Activated T-helper 2 cell treated with anti-CD3 and anti-CD28 coated beads, Interferon-gamma antibody, Interleukin-2, Interleukin-4, amounts not matched to agents 10 μg/mL and 5 μg/mL and 100 μg/mL, durations not matched to agents 14 hours and 24 hours and 36 hours (primary cell): ENCODE results near the gene SNX8. TPM values are rescaled to one million over a fixed set of nuclear protein-coding genes. Genes with fewer than 3 reads are reported as not detected.

Experiments
- DNase-seq: peaks from one replicate; pipeline ENCODE4 v3.0.0; 2021; ENCODE audit warnings: low spot score
- H3K27ac Mint-ChIP-seq: one replicate; pipeline ENCODE4 v1.8.0; 2021; ENCODE audit warnings: mixed read lengths
- H3K27me3 Mint-ChIP-seq: one replicate; pipeline ENCODE4 v1.8.0; 2021; ENCODE audit warnings: low read depth, mixed read lengths
- H3K36me3 Mint-ChIP-seq: one replicate; pipeline ENCODE4 v1.8.0; 2021; ENCODE audit warnings: low read depth, mixed read lengths
- H3K4me1 Mint-ChIP-seq: one replicate; pipeline ENCODE4 v1.8.0; 2021; ENCODE audit warnings: low read depth, mixed read lengths
- H3K4me3 Mint-ChIP-seq: one replicate; pipeline ENCODE4 v1.8.0; 2021; ENCODE audit warnings: low read depth, mild to moderate bottlenecking, moderate library complexity, mixed read lengths
- H3K9me3 Mint-ChIP-seq: one replicate; pipeline ENCODE4 v1.8.0; 2021; ENCODE audit warnings: mixed read lengths
- intact Hi-C: fragments of 100-400 bp; cut with micrococcal nuclease; formaldehyde crosslinking; loops from one replicate; pipeline ENCODE4 v1.15.1; 2023
- total RNA-seq: library from RNA; stranded (reverse); gene quantifications from 2 replicates; pipeline ENCODE4 v1.2.3, GENCODE V29; 2022

Gene SNX8
- total RNA-seq, 1 donor from 2014 or later: 38.7 TPM

DNA sequence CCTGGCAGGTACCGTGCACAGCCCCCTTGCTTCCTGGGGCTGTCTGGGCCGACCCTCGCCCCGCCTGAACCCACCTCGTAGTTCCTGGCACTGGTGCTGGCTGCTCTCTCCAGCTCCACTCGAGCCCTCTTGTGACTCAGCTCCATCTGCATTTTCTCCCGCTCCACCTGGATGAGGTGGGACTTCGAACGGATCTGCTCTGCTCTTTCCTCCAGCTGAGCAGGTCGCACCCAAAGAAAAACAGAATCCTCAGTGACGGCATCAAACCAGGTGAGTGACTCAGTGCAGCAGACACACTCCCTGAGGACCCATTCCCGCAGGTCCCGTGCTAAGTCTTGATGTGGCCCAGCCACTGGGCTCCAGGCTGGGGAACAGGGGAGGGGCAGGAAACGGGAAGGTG is 88.9 kb downstream of the SNX8 start:
- DNase-seq: no peak
- Mint-ChIP-seq H3K27ac (no peak overlapping the region), H3K36me3 (peaks cover 49% of the 10 kb centered on the region), H3K4me3 (no peak overlapping the region), H3K9me3 (no peaks in the 10 kb centered on the region), H3K4me1 (peaks cover 4% of the 10 kb centered on the region), H3K27me3 (no peaks in the 10 kb centered on the region)
- intact Hi-C loops: no loop called here

GRCh38 chr7:2224934-2225333 is 89.3 kb downstream of the SNX8 start:
- Mint-ChIP-seq H3K9me3 (no peaks in the 10 kb centered on the region), H3K4me3 (no peak overlapping the region), H3K4me1 (peaks cover 4% of the 10 kb centered on the region), H3K36me3 (peaks cover 46% of the 10 kb centered on the region), H3K27me3 (no peaks in the 10 kb centered on the region), H3K27ac (no peak overlapping the region)
- DNase-seq: no peak
- intact Hi-C loops: no loop called here

DNA sequence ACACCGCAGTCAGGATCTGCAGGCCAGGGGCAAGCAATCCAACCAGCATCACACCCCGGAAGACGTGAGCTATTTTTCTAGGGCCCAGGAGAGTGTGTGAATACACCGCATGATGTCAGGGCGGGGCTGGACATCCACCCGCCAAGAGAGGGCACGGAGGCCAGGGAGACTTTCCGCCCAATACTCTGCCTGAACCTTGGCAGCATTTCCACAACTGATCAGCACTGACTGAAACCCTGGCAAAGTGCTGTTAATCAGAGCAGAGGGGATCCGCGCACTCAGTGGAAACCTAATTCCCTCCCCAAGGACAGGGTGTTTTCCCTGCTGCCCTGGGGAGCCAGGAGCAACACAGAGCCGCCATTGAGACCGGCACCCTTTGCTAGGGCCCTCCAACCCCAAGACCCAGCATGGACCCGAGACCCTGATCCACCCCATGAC is 89.7 kb downstream of the SNX8 start:
- DNase-seq: no peak
- H3K4me3 Mint-ChIP-seq: no peak overlapping the region
- H3K4me1 Mint-ChIP-seq: peaks cover under 1% of the 10 kb centered on the region
- no peak overlapping the region for H3K27ac Mint-ChIP-seq
- H3K9me3 Mint-ChIP-seq: no peaks in the 10 kb centered on the region
- intact Hi-C loops: no loop called here
- H3K36me3 Mint-ChIP-seq: peaks cover 43% of the 10 kb centered on the region
- H3K27me3 Mint-ChIP-seq: no peaks in the 10 kb centered on the region

- Mint-ChIP-seq H3K27me3 (no peaks in the 10 kb centered on the region), H3K27ac (no peak overlapping the region), H3K9me3 (no peaks in the 10 kb centered on the region), H3K4me1 (no peaks in the 10 kb centered on the region), H3K36me3 (peaks cover 47% of the 10 kb centered on the region), H3K4me3 (no peak overlapping the region)
- intact Hi-C loops: no loop called here
- no peak for DNase-seq
Measured at GRCh38 chr7:2223321-2223720, 90.9 kb downstream of the SNX8 start.

- Mint-ChIP-seq H3K36me3 (peaks cover 48% of the 10 kb centered on the region), H3K4me1 (no peaks in the 10 kb centered on the region), H3K4me3 (no peak overlapping the region), H3K27ac (no peak overlapping the region), H3K27me3 (no peaks in the 10 kb centered on the region), H3K9me3 (no peaks in the 10 kb centered on the region)
- intact Hi-C loops: no loop called here
- DNase-seq: no peak
Measured at GRCh38 chr7:2222516-2222915, 91.7 kb downstream of the SNX8 start.

DNA sequence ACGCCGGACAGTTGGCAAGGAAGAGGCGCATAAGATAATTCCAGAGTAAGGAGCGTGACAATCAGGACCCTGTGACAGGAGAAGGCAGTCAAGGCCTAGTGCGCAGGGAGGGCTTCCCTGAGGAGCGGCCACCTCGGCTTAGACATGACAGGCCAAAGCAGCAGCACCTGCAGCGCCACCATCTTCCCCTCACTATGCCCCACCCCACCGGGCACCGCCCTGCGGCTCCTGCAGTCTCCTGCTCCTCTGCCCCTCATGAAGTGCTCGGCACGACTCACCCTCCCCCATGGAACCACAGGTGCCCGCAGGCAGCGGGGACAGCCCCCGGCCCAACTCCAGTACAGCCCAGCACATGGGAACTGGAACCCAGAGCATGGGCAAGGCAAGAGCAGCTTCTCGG is 93.3 kb downstream of the SNX8 start:
- Mint-ChIP-seq H3K27me3 (no peaks in the 10 kb centered on the region), H3K9me3 (no peaks in the 10 kb centered on the region), H3K36me3 (peaks cover 47% of the 10 kb centered on the region), H3K4me1 (no peaks in the 10 kb centered on the region), H3K27ac (no peak overlapping the region), H3K4me3 (no peak overlapping the region)
- intact Hi-C loops: no loop called here
- no peak for DNase-seq

- intact Hi-C loops: no loop called here
- Mint-ChIP-seq H3K9me3 (no peaks in the 10 kb centered on the region), H3K36me3 (peaks cover 47% of the 10 kb centered on the region), H3K4me1 (peaks cover under 1% of the 10 kb centered on the region), H3K4me3 (no peak overlapping the region), H3K27ac (no peak overlapping the region), H3K27me3 (no peaks in the 10 kb centered on the region)
- DNase-seq: no peak
Measured at GRCh38 chr7:2220506-2220905, 93.7 kb downstream of the SNX8 start.

- peaks cover 2% of the 10 kb centered on the region for H3K4me1 Mint-ChIP-seq
- H3K36me3 Mint-ChIP-seq: peaks cover 47% of the 10 kb centered on the region
- H3K27ac Mint-ChIP-seq: no peak overlapping the region
- no peaks in the 10 kb centered on the region for H3K9me3 Mint-ChIP-seq
- intact Hi-C loops: no loop called here
- DNase-seq: no peak
- H3K27me3 Mint-ChIP-seq: no peaks in the 10 kb centered on the region
- H3K4me3 Mint-ChIP-seq: no peak overlapping the region
Measured at GRCh38 chr7:2220030-2220429, 94.2 kb downstream of the SNX8 start.

- Mint-ChIP-seq H3K4me3 (no peak overlapping the region), H3K27ac (no peak overlapping the region), H3K27me3 (no peaks in the 10 kb centered on the region), H3K4me1 (peaks cover 3% of the 10 kb centered on the region), H3K9me3 (no peaks in the 10 kb centered on the region), H3K36me3 (peaks cover 47% of the 10 kb centered on the region)
- no peak for DNase-seq
- intact Hi-C loops: no loop called here
Measured at GRCh38 chr7:2219606-2220005, 94.6 kb downstream of the SNX8 start.

DNA sequence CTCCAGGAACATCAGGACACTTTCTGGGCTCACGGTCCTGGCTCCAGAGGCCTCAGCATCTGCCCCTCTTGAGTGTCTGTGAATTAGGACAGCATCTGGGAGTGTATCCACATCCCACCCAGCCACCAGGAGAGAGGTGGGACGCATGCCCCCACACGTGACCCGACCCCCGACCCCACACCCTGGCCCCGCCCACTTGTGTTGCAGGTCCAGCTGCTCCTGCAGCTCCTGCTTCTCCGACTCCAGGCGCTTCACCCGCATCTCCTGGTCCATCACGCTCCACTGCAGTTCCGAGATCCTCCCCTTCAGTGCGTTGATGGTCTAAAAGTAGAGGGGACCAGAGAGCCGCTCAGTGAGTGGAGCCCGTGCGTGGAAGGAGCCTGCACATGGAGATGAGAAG is 95.1 kb downstream of the SNX8 start:
- DNase-seq: no peak
- intact Hi-C loops: no loop called here

GRCh38 chr7:2218444-2218785 is 95.8 kb downstream of the SNX8 start:
- Mint-ChIP-seq H3K36me3 (peaks cover 47% of the 10 kb centered on the region), H3K27me3 (no peaks in the 10 kb centered on the region), H3K4me3 (no peak overlapping the region), H3K27ac (no peak overlapping the region), H3K4me1 (peaks cover 3% of the 10 kb centered on the region), H3K9me3 (no peaks in the 10 kb centered on the region)
- DNase-seq: no peak
- intact Hi-C loops: no loop called here

More for the DNA sequence above, 95.1 kb downstream of the SNX8 start:
- Mint-ChIP-seq H3K9me3 (no peaks in the 10 kb centered on the region), H3K27ac (no peak overlapping the region), H3K36me3 (peaks cover 43% of the 10 kb centered on the region), H3K27me3 (no peaks in the 10 kb centered on the region), H3K4me3 (no peak overlapping the region), H3K4me1 (peaks cover 3% of the 10 kb centered on the region)

DNA sequence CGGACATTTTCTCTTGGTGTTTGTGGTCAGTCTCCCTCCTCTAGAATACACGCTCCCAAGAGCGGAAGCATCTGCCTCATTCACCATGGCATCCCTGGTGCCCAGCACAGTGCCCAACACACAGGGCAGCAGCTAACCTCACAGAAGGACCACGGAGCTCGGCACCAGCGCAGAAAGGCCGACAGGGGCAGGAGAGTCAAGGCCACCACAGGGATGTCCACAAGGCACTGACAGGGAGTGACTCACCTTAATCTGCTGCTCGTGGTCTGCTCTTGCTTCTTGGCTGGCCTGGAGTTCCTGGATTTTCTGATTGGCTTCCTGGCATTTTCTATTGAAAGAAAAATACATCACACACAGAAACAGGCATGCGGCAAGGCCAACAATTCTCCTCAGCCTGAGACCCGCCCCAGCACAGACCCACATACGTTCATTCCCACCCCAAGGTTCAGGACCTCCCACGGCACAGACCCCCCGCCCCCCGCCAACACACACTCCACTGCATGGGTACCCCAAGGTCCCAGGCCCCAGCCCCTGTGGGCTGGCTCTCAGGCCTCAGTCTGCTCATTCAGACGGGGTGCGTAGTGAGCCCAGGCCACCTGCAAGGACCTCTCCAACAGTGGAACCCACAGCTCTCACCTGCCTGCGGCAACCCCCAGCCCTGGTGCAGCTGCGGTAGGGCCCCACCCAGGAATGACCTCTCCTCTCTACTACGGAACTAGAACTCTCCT is 96.4 kb downstream of the SNX8 start:
- Mint-ChIP-seq H3K4me1 (peaks cover 3% of the 10 kb centered on the region), H3K36me3 (peaks cover 53% of the 10 kb centered on the region), H3K9me3 (no peaks in the 10 kb centered on the region), H3K27me3 (no peaks in the 10 kb centered on the region), H3K27ac (no peak overlapping the region), H3K4me3 (no peak overlapping the region)
- DNase-seq: no peak
- intact Hi-C loops: no loop called here

DNA sequence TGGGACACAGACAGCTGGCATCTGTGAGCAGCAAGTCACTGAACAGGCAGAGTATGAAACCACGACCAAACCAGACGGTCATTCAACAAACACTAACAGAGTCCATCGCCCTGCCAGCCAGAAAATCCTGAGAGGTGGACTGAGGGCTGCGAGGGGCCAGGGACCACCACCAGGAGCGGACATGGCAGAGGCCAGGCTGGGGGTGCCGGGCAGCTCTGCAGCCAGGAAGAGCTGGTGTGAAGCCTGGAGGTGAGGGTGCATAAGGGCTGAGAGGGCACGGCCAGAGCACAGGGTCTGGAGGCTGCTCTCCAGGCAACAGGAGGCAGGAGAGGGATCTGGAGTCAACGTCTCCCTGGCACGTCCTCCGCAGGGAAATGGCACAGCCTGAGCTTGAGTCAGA is 97.0 kb downstream of the SNX8 start:
- H3K27ac Mint-ChIP-seq: no peak overlapping the region
- H3K9me3 Mint-ChIP-seq: no peaks in the 10 kb centered on the region
- peaks cover 52% of the 10 kb centered on the region for H3K36me3 Mint-ChIP-seq
- no peak overlapping the region for H3K4me3 Mint-ChIP-seq
- H3K4me1 Mint-ChIP-seq: peaks cover 3% of the 10 kb centered on the region
- H3K27me3 Mint-ChIP-seq: no peaks in the 10 kb centered on the region
- DNase-seq: no peak
- intact Hi-C loops: no loop called here

- no peak for DNase-seq
- Mint-ChIP-seq H3K4me3 (no peak overlapping the region), H3K9me3 (no peaks in the 10 kb centered on the region), H3K27ac (no peak overlapping the region), H3K27me3 (no peaks in the 10 kb centered on the region), H3K36me3 (peaks cover 46% of the 10 kb centered on the region), H3K4me1 (peaks cover 3% of the 10 kb centered on the region)
- intact Hi-C loops: no loop called here
Measured at GRCh38 chr7:2215851-2216250, 98.4 kb downstream of the SNX8 start.
